Stimulated activated naive CD8-positive, alpha-beta T cell treated with anti-CD3 and anti-CD28 coated beads, Interleukin-15, Interleukin-2, amounts not matched to agents 100 ng/mL and 50 ng/mL, for 24 hours (primary cell): ENCODE measurements around the gene PPARG.
A peak's percentile ranks its signal among the peaks of the same experiment; 100 is the strongest.
"Not testable (repeated sequence)": the region's sequence is repeated elsewhere in the genome, so short reads cannot be mapped to it uniquely, and the experiment has no call there.

Source experiments
- H3K27ac Mint-ChIP-seq: one replicate; pipeline ENCODE4 v1.8.0; 2021; ENCODE audit warnings: mild to moderate bottlenecking, mixed read lengths
- H3K27me3 Mint-ChIP-seq: one replicate; pipeline ENCODE4 v1.8.0; 2021; ENCODE audit warnings: mixed read lengths
- H3K36me3 Mint-ChIP-seq: one replicate; pipeline ENCODE4 v1.8.0; 2021; ENCODE audit warnings: low read depth, mixed read lengths
- H3K4me1 Mint-ChIP-seq: one replicate; pipeline ENCODE4 v1.8.0; 2021; ENCODE audit warnings: low read depth, mixed read lengths
- H3K4me3 Mint-ChIP-seq: one replicate; pipeline ENCODE4 v1.8.0; 2021; ENCODE audit warnings: mild to moderate bottlenecking, mixed read lengths
- H3K9me3 Mint-ChIP-seq: one replicate; pipeline ENCODE4 v1.8.0; 2021; ENCODE audit warnings: mixed read lengths

The PPARG gene

GRCh38 chr3:12384451-12385233, 95.8 kb downstream of the PPARG start:
- Mint-ChIP-seq H3K9me3 (no peaks in the 10 kb centered on the region), H3K27ac (no peak overlapping the region), H3K27me3 (peaks cover 27% of the 10 kb centered on the region), H3K36me3 (no peaks in the 10 kb centered on the region), H3K4me1 (peaks cover 24% of the 10 kb centered on the region), H3K4me3 (no peak overlapping the region)

DNA sequence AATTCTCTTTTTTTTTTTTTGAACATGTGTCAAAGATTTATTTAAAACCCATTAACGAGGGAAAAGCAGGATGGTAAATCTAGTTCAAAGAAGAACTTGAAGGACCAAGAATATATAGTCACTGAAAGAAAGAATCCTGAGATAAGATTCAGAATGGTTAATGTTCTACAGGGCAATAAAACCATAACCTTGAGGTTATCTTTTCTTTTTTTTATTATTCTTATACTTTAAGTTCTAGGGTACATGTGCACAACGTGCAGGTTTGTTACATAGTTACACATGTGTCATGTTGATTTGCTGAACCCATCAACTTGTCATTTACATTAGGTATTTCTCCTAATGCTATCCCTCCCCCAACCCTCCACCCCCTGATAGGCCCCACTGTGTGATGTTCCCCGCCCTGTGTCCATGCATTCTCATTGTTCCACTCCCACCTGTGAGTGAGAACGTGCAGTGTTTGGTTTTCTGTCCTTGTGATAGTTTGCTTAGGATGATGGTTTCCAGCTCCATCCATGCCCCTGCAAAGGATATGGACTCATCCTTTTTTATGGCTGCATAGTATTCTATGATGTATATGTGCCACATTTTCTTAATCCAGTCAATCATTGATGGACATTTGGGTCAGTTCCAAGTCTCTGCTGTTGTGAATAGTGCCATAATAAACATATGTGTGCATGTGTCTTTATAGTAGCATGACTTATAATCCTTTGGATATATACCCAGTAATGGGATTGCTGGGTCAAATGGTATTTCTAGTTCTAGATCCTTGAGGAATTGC, 97.8 kb downstream of the PPARG start:
- H3K27ac Mint-ChIP-seq, H3K4me1 Mint-ChIP-seq, H3K36me3 Mint-ChIP-seq, H3K9me3 Mint-ChIP-seq, H3K4me3 Mint-ChIP-seq: not testable (repeated sequence)
- peaks cover 39% of the 10 kb centered on the region for H3K27me3 Mint-ChIP-seq

- no peaks in the 10 kb centered on the region for H3K36me3 Mint-ChIP-seq
- H3K27ac Mint-ChIP-seq, result no peak overlapping the region
These were observed 99.3 kb downstream of the PPARG start for GRCh38 chr3:12388185-12388584.

GRCh38 chr3:12392101-12392878, 103.4 kb downstream of the PPARG start:
- H3K9me3 Mint-ChIP-seq, result no peaks in the 10 kb centered on the region
- H3K36me3 Mint-ChIP-seq, result no peaks in the 10 kb centered on the region
- H3K4me3 Mint-ChIP-seq, result no peak overlapping the region
- H3K27ac Mint-ChIP-seq, result no peak overlapping the region
- H3K4me1 Mint-ChIP-seq, result peaks cover 13% of the 10 kb centered on the region
- peaks cover 34% of the 10 kb centered on the region for H3K27me3 Mint-ChIP-seq

More at GRCh38 chr3:12388185-12388584, 99.3 kb downstream of the PPARG start:
- H3K4me3 Mint-ChIP-seq, result no peak overlapping the region
- peaks cover 43% of the 10 kb centered on the region for H3K27me3 Mint-ChIP-seq
- no peaks in the 10 kb centered on the region for H3K9me3 Mint-ChIP-seq
- peaks cover 9% of the 10 kb centered on the region for H3K4me1 Mint-ChIP-seq

DNA sequence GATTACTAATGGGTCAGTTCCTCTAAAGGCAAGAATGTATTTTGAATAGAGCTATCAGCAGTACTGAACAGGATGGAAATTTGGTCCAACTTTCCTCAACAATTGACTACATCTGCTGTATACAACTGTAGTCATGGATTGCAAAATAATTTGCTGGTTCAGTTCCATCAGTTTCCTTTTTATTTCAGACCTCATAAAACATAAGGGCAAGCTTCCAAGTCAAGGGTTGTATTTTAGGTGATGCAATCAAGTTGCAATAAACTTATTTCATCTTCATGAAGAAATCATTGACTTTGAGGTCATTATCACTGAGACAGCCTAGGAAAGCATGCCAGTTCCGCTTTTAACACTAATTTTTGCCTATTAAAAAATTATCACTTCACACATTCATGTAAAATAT, 105.0 kb downstream of the PPARG start:
- Mint-ChIP-seq H3K9me3 (no peaks in the 10 kb centered on the region), H3K27ac (no peak overlapping the region), H3K27me3 (peaks cover 42% of the 10 kb centered on the region), H3K4me1 (peaks cover 13% of the 10 kb centered on the region), H3K4me3 (no peak overlapping the region), H3K36me3 (no peaks in the 10 kb centered on the region)

- Mint-ChIP-seq H3K36me3 (no peaks in the 10 kb centered on the region), H3K27me3 (peaks cover 35% of the 10 kb centered on the region), H3K4me3 (no peak overlapping the region), H3K27ac (no peak overlapping the region), H3K9me3 (no peaks in the 10 kb centered on the region), H3K4me1 (peaks cover 13% of the 10 kb centered on the region)
These were observed 105.8 kb downstream of the PPARG start for GRCh38 chr3:12394569-12395271.

DNA sequence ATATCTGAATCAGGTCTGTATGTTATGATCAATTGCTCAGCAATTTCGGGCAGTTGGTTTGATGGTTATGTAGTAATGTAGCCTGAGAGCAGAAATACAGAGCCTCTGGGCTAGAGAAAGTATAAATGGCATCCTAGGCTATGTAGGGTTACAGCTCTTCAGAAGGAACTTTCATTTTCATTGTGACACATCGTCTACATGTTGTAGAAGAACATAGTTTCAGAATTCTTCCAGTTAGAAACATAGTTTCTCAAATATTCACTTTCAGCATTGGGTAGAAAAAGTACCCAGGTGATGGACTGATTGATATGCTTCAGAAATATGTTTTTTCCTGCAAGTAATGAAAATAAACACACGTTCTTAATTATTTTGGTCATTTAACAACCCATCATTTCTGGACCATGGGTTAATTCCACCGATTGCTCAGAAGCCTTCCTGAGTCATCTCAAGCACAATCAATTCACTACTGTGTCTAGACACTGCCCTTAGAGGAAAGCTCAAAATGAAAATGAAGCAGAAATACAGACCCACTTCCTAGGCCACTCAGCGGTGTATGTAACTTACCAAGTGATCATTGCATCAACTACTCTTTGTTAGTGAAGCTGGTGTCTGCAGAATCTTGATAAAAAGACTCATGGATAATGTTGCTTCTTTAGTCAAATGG, 106.6 kb downstream of the PPARG start:
- H3K4me1 Mint-ChIP-seq, result peaks cover 16% of the 10 kb centered on the region
- peak overlapping the region; percentile 52 for H3K4me3 Mint-ChIP-seq
- H3K9me3 Mint-ChIP-seq, result no peaks in the 10 kb centered on the region
- H3K36me3 Mint-ChIP-seq, result no peaks in the 10 kb centered on the region
- peak overlapping the region; percentile 26 for H3K27ac Mint-ChIP-seq
- H3K27me3 Mint-ChIP-seq, result peaks cover 36% of the 10 kb centered on the region

- no peak overlapping the region for H3K27ac Mint-ChIP-seq
- peaks cover 30% of the 10 kb centered on the region for H3K27me3 Mint-ChIP-seq
- no peak overlapping the region for H3K4me3 Mint-ChIP-seq
- no peaks in the 10 kb centered on the region for H3K36me3 Mint-ChIP-seq
- no peaks in the 10 kb centered on the region for H3K9me3 Mint-ChIP-seq
- peaks cover 26% of the 10 kb centered on the region for H3K4me1 Mint-ChIP-seq
These were observed 107.6 kb downstream of the PPARG start for GRCh38 chr3:12396471-12396870.

- peaks cover 18% of the 10 kb centered on the region for H3K27me3 Mint-ChIP-seq
- peaks cover 29% of the 10 kb centered on the region for H3K4me1 Mint-ChIP-seq
- H3K9me3 Mint-ChIP-seq, result no peaks in the 10 kb centered on the region
- no peaks in the 10 kb centered on the region for H3K36me3 Mint-ChIP-seq
- no peak overlapping the region for H3K27ac Mint-ChIP-seq
- no peak overlapping the region for H3K4me3 Mint-ChIP-seq
These were observed 110.4 kb downstream of the PPARG start for GRCh38 chr3:12399226-12399625.

DNA sequence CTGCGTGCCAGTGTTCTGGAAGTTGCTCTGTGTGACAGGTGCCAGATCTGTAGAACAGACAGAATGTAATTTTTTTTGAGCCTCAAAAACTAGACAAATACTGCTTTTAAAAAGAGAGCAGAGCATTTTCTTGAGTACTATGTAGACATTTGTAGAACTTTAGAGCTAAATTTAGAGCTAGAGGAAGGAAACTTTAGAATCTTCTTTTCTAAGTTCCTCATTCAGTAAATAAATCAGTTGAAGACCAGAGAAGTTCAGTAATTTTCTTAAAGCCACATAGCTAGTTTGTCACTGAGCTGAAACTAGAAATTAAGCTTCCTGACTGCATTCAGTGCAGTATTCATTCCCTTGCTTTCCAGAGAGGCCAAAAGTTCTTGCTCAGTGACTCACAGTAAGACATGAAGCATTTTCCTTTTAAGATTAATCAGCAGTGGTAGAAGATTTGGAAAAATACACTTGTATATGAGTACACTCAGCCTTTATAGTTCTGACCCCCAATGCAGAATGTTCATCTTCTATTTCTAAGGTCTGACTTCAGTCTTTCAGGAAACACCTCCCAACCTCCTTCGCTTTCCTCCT, 111.8 kb downstream of the PPARG start:
- Mint-ChIP-seq H3K36me3 (no peaks in the 10 kb centered on the region), H3K27ac (peak overlapping the region; percentile 39), H3K9me3 (no peaks in the 10 kb centered on the region), H3K27me3 (peaks cover 26% of the 10 kb centered on the region), H3K4me1 (peaks cover 18% of the 10 kb centered on the region), H3K4me3 (peak overlapping the region; percentile 4)

DNA sequence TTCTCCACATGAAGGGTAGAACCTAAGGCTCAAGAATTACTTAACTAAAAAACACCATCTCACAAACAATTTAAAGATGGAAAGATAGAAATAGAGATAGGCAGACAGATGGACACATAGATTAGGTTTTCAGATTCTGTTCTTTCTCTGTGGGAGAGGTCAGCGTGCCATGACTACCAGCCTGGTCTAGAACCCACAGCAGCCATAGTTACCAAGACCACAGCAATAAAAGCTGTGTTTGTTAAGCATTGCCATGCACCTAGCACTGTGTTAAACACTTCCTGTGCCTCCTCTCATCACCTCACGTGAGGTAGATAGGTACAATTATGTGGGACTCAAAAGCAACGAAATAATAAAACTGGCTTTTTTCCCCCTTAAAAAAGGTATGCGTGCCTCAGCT, 112.3 kb downstream of the PPARG start:
- H3K9me3 Mint-ChIP-seq, result no peaks in the 10 kb centered on the region
- no peaks in the 10 kb centered on the region for H3K36me3 Mint-ChIP-seq
- peaks cover 31% of the 10 kb centered on the region for H3K27me3 Mint-ChIP-seq
- peak overlapping the region; percentile 4 for H3K4me3 Mint-ChIP-seq
- peak overlapping the region; percentile 39 for H3K27ac Mint-ChIP-seq
- H3K4me1 Mint-ChIP-seq, result peaks cover 16% of the 10 kb centered on the region

- Mint-ChIP-seq H3K27me3 (peaks cover 16% of the 10 kb centered on the region), H3K9me3 (no peaks in the 10 kb centered on the region), H3K4me3 (no peak overlapping the region), H3K4me1 (peaks cover 15% of the 10 kb centered on the region), H3K36me3 (no peaks in the 10 kb centered on the region), H3K27ac (no peak overlapping the region)
These were observed 116.8 kb downstream of the PPARG start for GRCh38 chr3:12405432-12406272.

DNA sequence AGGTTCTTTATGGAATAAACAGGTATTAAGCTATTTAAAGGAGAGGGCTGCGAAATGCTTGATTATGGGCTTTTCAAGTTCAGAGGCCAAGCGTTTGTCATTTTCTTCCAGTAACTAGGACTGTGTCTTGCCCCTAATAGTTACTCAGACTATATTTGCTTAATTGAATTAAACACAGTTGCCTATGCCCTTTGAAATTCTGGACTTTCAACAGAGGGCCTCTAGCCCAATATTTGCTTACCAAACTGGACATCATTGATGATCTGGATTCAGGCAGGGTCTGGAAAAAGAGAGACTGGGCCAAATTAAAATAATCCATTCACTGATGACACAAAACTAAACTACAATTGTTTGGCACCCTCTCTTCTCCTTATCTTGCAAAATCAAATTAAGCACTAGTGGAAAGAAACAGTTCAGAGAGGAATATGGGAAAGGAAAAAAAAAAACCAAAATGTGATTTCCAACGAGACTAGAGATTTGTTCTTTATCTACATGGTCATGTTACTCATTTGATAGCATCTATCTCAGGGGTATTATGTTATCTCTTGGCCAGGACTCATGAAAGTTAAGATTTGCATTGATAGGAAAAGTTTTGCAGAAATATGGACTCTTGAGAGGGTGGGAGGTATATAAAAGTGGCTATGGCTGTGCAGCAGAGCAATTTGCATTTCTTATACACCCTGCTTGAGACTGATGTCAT, 120.3 kb downstream of the PPARG start:
- Mint-ChIP-seq H3K27ac (no peak overlapping the region), H3K27me3 (peaks cover 33% of the 10 kb centered on the region), H3K4me1 (peaks cover 4% of the 10 kb centered on the region), H3K36me3 (no peaks in the 10 kb centered on the region), H3K4me3 (no peak overlapping the region), H3K9me3 (no peaks in the 10 kb centered on the region)
